Hepatocyte (in vitro differentiated cells): ENCODE data around the gene AMIGO1.

Source experiments
- EZH2 ChIP-seq: fragments of 200-600 bp; sonication (generic); IDR thresholded peaks from 2 replicates; pipeline ENCODE4 v1.6.1; 2016; ENCODE audit warnings: antibody characterized with exemption, mild to moderate bottlenecking, borderline replicate concordance
- EZH2phosphoT487 ChIP-seq: fragments of 200-600 bp; sonication (generic); IDR thresholded peaks from one replicate; pipeline ENCODE4 v1.6.1; 2018; ENCODE audit warnings: antibody characterized with exemption, mild to moderate bottlenecking, low read depth, moderate library complexity; ENCODE audit not compliant: unreplicated experiment, severe bottlenecking
- TF ChIP-seq, protein P1 (sequence below): fragments of 200-600 bp; sonication (generic); IDR thresholded peaks from 2 replicates; pipeline ENCODE4 v1.5.1; 2016; ENCODE audit warnings: antibody characterized with exemption, mild to moderate bottlenecking; ENCODE audit not compliant: poor library complexity

GRCh38 chr1:109479901-109480300 lies 29.6 kb downstream of the AMIGO1 start:
- TF ChIP-seq, protein P1, sequence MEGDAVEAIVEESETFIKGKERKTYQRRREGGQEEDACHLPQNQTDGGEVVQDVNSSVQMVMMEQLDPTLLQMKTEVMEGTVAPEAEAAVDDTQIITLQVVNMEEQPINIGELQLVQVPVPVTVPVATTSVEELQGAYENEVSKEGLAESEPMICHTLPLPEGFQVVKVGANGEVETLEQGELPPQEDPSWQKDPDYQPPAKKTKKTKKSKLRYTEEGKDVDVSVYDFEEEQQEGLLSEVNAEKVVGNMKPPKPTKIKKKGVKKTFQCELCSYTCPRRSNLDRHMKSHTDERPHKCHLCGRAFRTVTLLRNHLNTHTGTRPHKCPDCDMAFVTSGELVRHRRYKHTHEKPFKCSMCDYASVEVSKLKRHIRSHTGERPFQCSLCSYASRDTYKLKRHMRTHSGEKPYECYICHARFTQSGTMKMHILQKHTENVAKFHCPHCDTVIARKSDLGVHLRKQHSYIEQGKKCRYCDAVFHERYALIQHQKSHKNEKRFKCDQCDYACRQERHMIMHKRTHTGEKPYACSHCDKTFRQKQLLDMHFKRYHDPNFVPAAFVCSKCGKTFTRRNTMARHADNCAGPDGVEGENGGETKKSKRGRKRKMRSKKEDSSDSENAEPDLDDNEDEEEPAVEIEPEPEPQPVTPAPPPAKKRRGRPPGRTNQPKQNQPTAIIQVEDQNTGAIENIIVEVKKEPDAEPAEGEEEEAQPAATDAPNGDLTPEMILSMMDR: no peak
- TF ChIP-seq EZH2 (no peak), EZH2phosphoT487 (no peak)
